ENCODE results near the gene SYT3. TPM values are rescaled to one million over a fixed set of nuclear protein-coding genes. Genes with fewer than 3 reads are reported as not detected.

SYT3 gene
- total RNA-seq, 1 experiment from 2014 or later, result not detected

GRCh38 chr19:50636317-50637085 is 3.2 kb downstream of the SYT3 start:
- no TSS peak for BruUV-seq (replicated peaks)
- Histone ChIP-seq H3K27ac (ENCODE audit: low read length) (no peak overlapping the region), H3K36me3 (ENCODE audit: control insufficient read depth, insufficient read depth, low read length) (no peaks in the 10 kb centered on the region), H3K4me1 (ENCODE audit: control insufficient read depth, insufficient read depth, low read length) (no peaks in the 10 kb centered on the region), H3K9me3 (ENCODE audit: control insufficient read depth, insufficient read depth, low read depth, low read length) (0 out of 2 replicates have a peak, but pooled peaks cover 4% of the 10 kb centered on the region), H3K27me3 (ENCODE audit: control insufficient read depth, insufficient read depth, low read length) (peaks cover 7% of the 10 kb centered on the region), H3K4me3 (ENCODE audit: low read depth in 2 of 2, low read length in 2 of 2) (no peak overlapping the region)
- TF ChIP-seq POLR2AphosphoS5 (IDR thresholded peaks at IDR 0.05; ENCODE audit: low read depth, low read length) (no peak), TCF7L2 (IDR thresholded peaks at IDR 0.05; ENCODE audit: low read depth, low read length) (no peak), REST (IDR thresholded peaks at IDR 0.05; ENCODE audit: insufficient read depth in 1 of 2, low read depth in 2 of 2, low read length in 1 of 2) (no peak), SIN3A (IDR thresholded peaks at IDR 0.05; ENCODE audit: borderline replicate concordance, insufficient read depth, low read depth, low read length) (no peak)
- TF ChIP-seq, protein P1, sequence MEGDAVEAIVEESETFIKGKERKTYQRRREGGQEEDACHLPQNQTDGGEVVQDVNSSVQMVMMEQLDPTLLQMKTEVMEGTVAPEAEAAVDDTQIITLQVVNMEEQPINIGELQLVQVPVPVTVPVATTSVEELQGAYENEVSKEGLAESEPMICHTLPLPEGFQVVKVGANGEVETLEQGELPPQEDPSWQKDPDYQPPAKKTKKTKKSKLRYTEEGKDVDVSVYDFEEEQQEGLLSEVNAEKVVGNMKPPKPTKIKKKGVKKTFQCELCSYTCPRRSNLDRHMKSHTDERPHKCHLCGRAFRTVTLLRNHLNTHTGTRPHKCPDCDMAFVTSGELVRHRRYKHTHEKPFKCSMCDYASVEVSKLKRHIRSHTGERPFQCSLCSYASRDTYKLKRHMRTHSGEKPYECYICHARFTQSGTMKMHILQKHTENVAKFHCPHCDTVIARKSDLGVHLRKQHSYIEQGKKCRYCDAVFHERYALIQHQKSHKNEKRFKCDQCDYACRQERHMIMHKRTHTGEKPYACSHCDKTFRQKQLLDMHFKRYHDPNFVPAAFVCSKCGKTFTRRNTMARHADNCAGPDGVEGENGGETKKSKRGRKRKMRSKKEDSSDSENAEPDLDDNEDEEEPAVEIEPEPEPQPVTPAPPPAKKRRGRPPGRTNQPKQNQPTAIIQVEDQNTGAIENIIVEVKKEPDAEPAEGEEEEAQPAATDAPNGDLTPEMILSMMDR (IDR thresholded peaks at IDR 0.05), result no peak
- no peak for ATAC-seq
- DNase-seq (ENCODE audit: low read depth, low spot score), result no peak
- in situ Hi-C loops (cut with HindIII; ENCODE audit: low pct_unique_long_range_greater_than_20kb, low sequenced_read_pairs), result no loop called here
- ChIA-PET CTCF (no interaction called here), POLR2A (no interaction called here)
- intact Hi-C loops (cut with micrococcal nuclease; ENCODE audit: unreplicated experiment), result no loop called here

- ChIA-PET CTCF (no interaction called here), POLR2A (no interaction called here)
- Histone ChIP-seq H3K27me3 (ENCODE audit: control insufficient read depth, insufficient read depth, low read length) (peaks cover 5% of the 10 kb centered on the region), H3K4me3 (ENCODE audit: low read depth in 2 of 2, low read length in 2 of 2) (no peak overlapping the region), H3K27ac (ENCODE audit: low read length) (no peak overlapping the region), H3K9me3 (ENCODE audit: control insufficient read depth, insufficient read depth, low read depth, low read length) (0 out of 2 replicates have a peak, but pooled peaks cover 4% of the 10 kb centered on the region), H3K36me3 (ENCODE audit: control insufficient read depth, insufficient read depth, low read length) (no peaks in the 10 kb centered on the region), H3K4me1 (ENCODE audit: control insufficient read depth, insufficient read depth, low read length) (no peaks in the 10 kb centered on the region)
- DNase-seq (ENCODE audit: low read depth, low spot score) (no peak), ATAC-seq (no peak)
- TF ChIP-seq SIN3A (IDR thresholded peaks at IDR 0.05; ENCODE audit: borderline replicate concordance, insufficient read depth, low read depth, low read length) (no peak), TCF7L2 (IDR thresholded peaks at IDR 0.05; ENCODE audit: low read depth, low read length) (no peak), REST (IDR thresholded peaks at IDR 0.05; ENCODE audit: insufficient read depth in 1 of 2, low read depth in 2 of 2, low read length in 1 of 2) (no peak), POLR2AphosphoS5 (IDR thresholded peaks at IDR 0.05; ENCODE audit: low read depth, low read length) (no peak)
- TF ChIP-seq, protein P1 (IDR thresholded peaks at IDR 0.05), result no peak
- no TSS peak for BruUV-seq (replicated peaks)
- intact Hi-C loops (cut with micrococcal nuclease; ENCODE audit: unreplicated experiment), result no loop called here
- in situ Hi-C loops (cut with HindIII; ENCODE audit: low pct_unique_long_range_greater_than_20kb, low sequenced_read_pairs), result no loop called here
Observed at GRCh38 chr19:50633973-50634372, 5.7 kb downstream of the SYT3 start.
